ENCODE measurements around the gene SNCAIP. TPM values are rescaled to one million over a fixed set of nuclear protein-coding genes. Genes with fewer than 3 reads are reported as not detected.
A peak's percentile ranks its signal among the peaks of the same experiment; 100 is the strongest.
"Not testable (repeated sequence)": the region's sequence is repeated elsewhere in the genome, so short reads cannot be mapped to it uniquely, and the experiment has no call there.

The SNCAIP gene
- total and polyA plus RNA-seq, 2 donors (not counting 1 experiment from before 2014, with no cell fraction given): 1.3 to 4.1 TPM

- no peaks in the 10 kb centered on the region for H4K20me1 ChIP-seq (ENCODE audit: control insufficient read depth, extremely low read depth, insufficient read depth, low read length)
- H3K36me3 ChIP-seq (ENCODE audit: control insufficient read depth, insufficient read depth, low read length): no peaks in the 10 kb centered on the region
- TF ChIP-seq CTCF (conservative IDR thresholded peaks at IDR 0.05 in 1 of 2, IDR thresholded peaks at IDR 0.05 in 1 of 2; ENCODE audit: low read depth in 1 of 2, low read length in 2 of 2): no peak
- TF ChIP-seq EZH2 (IDR thresholded peaks at IDR 0.05; ENCODE audit: low read length, missing control alignments): no peak
- H3K9ac ChIP-seq (ENCODE audit: insufficient read depth, low read length): no peak overlapping the region
- H3K4me3 ChIP-seq (replicated peaks in 1 of 4; ENCODE audit: control extremely low read depth in 1 of 4, insufficient read depth in 1 of 4, low read depth in 3 of 4, low read length in 4 of 4): no peak overlapping the region
- no peaks in the 10 kb centered on the region for H3K27me3 ChIP-seq (ENCODE audit: control insufficient read depth, insufficient read depth, low read length)
- no peaks in the 10 kb centered on the region for H3K4me1 ChIP-seq (ENCODE audit: control insufficient read depth, extremely low read depth, insufficient read depth, low read length)
- DNase-seq (ENCODE audit: low read depth in 2 of 2): no peak
- no peaks in the 10 kb centered on the region for H3K9me3 ChIP-seq (ENCODE audit: control insufficient read depth, insufficient read depth, low read depth, low read length)
- H3K27ac ChIP-seq (ENCODE audit: insufficient read depth, low read length): no peak overlapping the region
- H2AFZ ChIP-seq (ENCODE audit: low read length): no peak overlapping the region
- no peak overlapping the region for H3K4me2 ChIP-seq (ENCODE audit: extremely low read depth, insufficient read depth, low read length)
- H3K79me2 ChIP-seq (ENCODE audit: control insufficient read depth, insufficient read depth, low read length): no peaks in the 10 kb centered on the region
These were observed 63.8 kb downstream of the SNCAIP start for GRCh38 chr5:122375801-122376200.

- H3K9ac ChIP-seq (ENCODE audit: insufficient read depth, low read length): no peak overlapping the region
- H3K4me3 ChIP-seq (replicated peaks in 1 of 4; ENCODE audit: control extremely low read depth in 1 of 4, insufficient read depth in 1 of 4, low read depth in 3 of 4, low read length in 4 of 4): no peak overlapping the region
- H3K27ac ChIP-seq (ENCODE audit: insufficient read depth, low read length): no peak overlapping the region
- TF ChIP-seq EZH2 (IDR thresholded peaks at IDR 0.05; ENCODE audit: low read length, missing control alignments) (no peak), CTCF (conservative IDR thresholded peaks at IDR 0.05 in 1 of 2, IDR thresholded peaks at IDR 0.05 in 1 of 2; ENCODE audit: low read depth in 1 of 2, low read length in 2 of 2) (no peak)
- no peak overlapping the region for H2AFZ ChIP-seq (ENCODE audit: low read length)
- no peaks in the 10 kb centered on the region for H3K79me2 ChIP-seq (ENCODE audit: control insufficient read depth, insufficient read depth, low read length)
- no peak overlapping the region for H3K4me2 ChIP-seq (ENCODE audit: extremely low read depth, insufficient read depth, low read length)
- no peaks in the 10 kb centered on the region for H3K36me3 ChIP-seq (ENCODE audit: control insufficient read depth, insufficient read depth, low read length)
- no peaks in the 10 kb centered on the region for H3K27me3 ChIP-seq (ENCODE audit: control insufficient read depth, insufficient read depth, low read length)
- no peaks in the 10 kb centered on the region for H3K9me3 ChIP-seq (ENCODE audit: control insufficient read depth, insufficient read depth, low read depth, low read length)
- DNase-seq (ENCODE audit: low read depth in 2 of 2): no peak
- H3K4me1 ChIP-seq (ENCODE audit: control insufficient read depth, extremely low read depth, insufficient read depth, low read length): no peaks in the 10 kb centered on the region
- H4K20me1 ChIP-seq (ENCODE audit: control insufficient read depth, extremely low read depth, insufficient read depth, low read length): no peaks in the 10 kb centered on the region
These were observed 64.2 kb downstream of the SNCAIP start for GRCh38 chr5:122376250-122376649.

- DNase-seq (ENCODE audit: low read depth in 2 of 2): peak in 1 of 2 donors; percentile 49
- Histone ChIP-seq H4K20me1 (ENCODE audit: control insufficient read depth, extremely low read depth, insufficient read depth, low read length) (no peaks in the 10 kb centered on the region), H3K4me3 (replicated peaks in 1 of 4; ENCODE audit: control extremely low read depth in 1 of 4, insufficient read depth in 1 of 4, low read depth in 3 of 4, low read length in 4 of 4) (no peak overlapping the region), H3K27ac (ENCODE audit: insufficient read depth, low read length) (no peak overlapping the region), H3K79me2 (ENCODE audit: control insufficient read depth, insufficient read depth, low read length) (no peaks in the 10 kb centered on the region), H3K36me3 (ENCODE audit: control insufficient read depth, insufficient read depth, low read length) (no peaks in the 10 kb centered on the region), H3K4me2 (ENCODE audit: extremely low read depth, insufficient read depth, low read length) (no peak overlapping the region), H2AFZ (ENCODE audit: low read length) (no peak overlapping the region), H3K4me1 (ENCODE audit: control insufficient read depth, extremely low read depth, insufficient read depth, low read length) (no peaks in the 10 kb centered on the region), H3K9ac (ENCODE audit: insufficient read depth, low read length) (no peak overlapping the region), H3K9me3 (ENCODE audit: control insufficient read depth, insufficient read depth, low read depth, low read length) (no peaks in the 10 kb centered on the region), H3K27me3 (ENCODE audit: control insufficient read depth, insufficient read depth, low read length) (no peaks in the 10 kb centered on the region)
- TF ChIP-seq EZH2 (IDR thresholded peaks at IDR 0.05; ENCODE audit: low read length, missing control alignments): no peak
- TF ChIP-seq CTCF (conservative IDR thresholded peaks at IDR 0.05 in 1 of 2, IDR thresholded peaks at IDR 0.05 in 1 of 2; ENCODE audit: low read depth in 1 of 2, low read length in 2 of 2): no peak
These were observed 65.0 kb downstream of the SNCAIP start for GRCh38 chr5:122377026-122377425.

- not testable (repeated sequence) for H3K36me3 ChIP-seq (ENCODE audit: control insufficient read depth, insufficient read depth, low read length); H3K4me3 ChIP-seq (replicated peaks in 1 of 4; ENCODE audit: control extremely low read depth in 1 of 4, insufficient read depth in 1 of 4, low read depth in 3 of 4, low read length in 4 of 4); H3K27ac ChIP-seq (ENCODE audit: insufficient read depth, low read length); H3K9me3 ChIP-seq (ENCODE audit: control insufficient read depth, insufficient read depth, low read depth, low read length); H3K4me1 ChIP-seq (ENCODE audit: control insufficient read depth, extremely low read depth, insufficient read depth, low read length); H3K4me2 ChIP-seq (ENCODE audit: extremely low read depth, insufficient read depth, low read length); DNase-seq (ENCODE audit: low read depth in 2 of 2); H3K79me2 ChIP-seq (ENCODE audit: control insufficient read depth, insufficient read depth, low read length); H3K9ac ChIP-seq (ENCODE audit: insufficient read depth, low read length); H4K20me1 ChIP-seq (ENCODE audit: control insufficient read depth, extremely low read depth, insufficient read depth, low read length); H3K27me3 ChIP-seq (ENCODE audit: control insufficient read depth, insufficient read depth, low read length); H2AFZ ChIP-seq (ENCODE audit: low read length)
These were observed 70.9 kb downstream of the SNCAIP start for GRCh38 chr5:122382938-122383337.

Data from fibroblast of lung (primary cell).